Peyer's patch (tissue), 4 donors: ENCODE results near the gene FAM180B.

Source experiments
- CTCF ChIP-seq, 6 experiments: fragments of 450-650 bp in 4 of 6; fragments of 200-600 bp in 2 of 6; sonication (generic) in 1 of 6; IDR thresholded peaks; one replicate each; pipeline ENCODE4 v1.5.1; 2017 to 2019; ENCODE audit warnings: antibody characterized with exemption in 6 of 6, mild to moderate bottlenecking in 3 of 6, moderate library complexity in 1 of 6
- POLR2A ChIP-seq, 2 donors: fragments of 450-650 bp; IDR thresholded peaks; one replicate each; pipeline ENCODE4 v1.5.1; 2017; ENCODE audit warnings: antibody characterized with exemption in 2 of 2, mild to moderate bottlenecking in 2 of 2, moderate library complexity in 2 of 2

GRCh38 chr11:47628026-47628425 is 41.5 kb downstream of the FAM180B start:
- TF ChIP-seq CTCF (IDR thresholded peaks at IDR 0.05) (no peak), POLR2A (IDR thresholded peaks at IDR 0.05) (no peak)
